ENCODE data around the gene ZNF615. TPM values are rescaled to one million over a fixed set of nuclear protein-coding genes. Genes with fewer than 3 reads are reported as not detected.
"Not testable (repeated sequence)": the region's sequence is repeated elsewhere in the genome, so short reads cannot be mapped to it uniquely, and the experiment has no call there.

The ZNF615 gene
- total RNA-seq, 3 donors from 2014 or later (not counting 1 experiment from before 2014, with no cell fraction given) = 15.4 to 26.3 (median 19.9) TPM

DNA sequence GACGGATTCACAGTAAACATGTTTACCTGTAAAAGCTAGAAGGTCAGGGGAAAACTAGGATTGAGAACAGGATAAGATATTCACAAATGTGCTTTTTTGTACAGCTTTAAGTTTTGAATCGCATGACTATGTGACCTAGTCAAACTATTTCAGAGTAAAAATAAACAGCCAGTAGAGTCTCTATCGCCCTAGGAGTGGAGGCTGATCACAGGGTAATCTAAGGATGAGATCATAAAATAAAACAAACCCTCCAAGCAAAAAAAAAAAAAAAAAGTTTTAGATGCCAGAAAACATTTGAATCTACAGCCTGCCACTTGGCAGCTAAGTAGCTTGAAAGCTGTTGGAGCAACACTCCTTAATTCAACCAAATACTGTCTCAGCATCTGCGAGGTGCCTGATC is 48.2 kb downstream of the ZNF615 start:
- no peak overlapping the region for H3K27ac Mint-ChIP-seq
- Histone ChIP-seq H3K36me3 (ENCODE audit: control insufficient read depth, insufficient read depth, low read length) (peaks cover 2% of the 10 kb centered on the region), H3K27me3 (ENCODE audit: control insufficient read depth, insufficient read depth, low read length) (no peaks in the 10 kb centered on the region), H3K4me3 (ENCODE audit: low read length) (no peak overlapping the region), H3K4me1 (ENCODE audit: control insufficient read depth, insufficient read depth, low read length) (no peaks in the 10 kb centered on the region), H3K9me3 (ENCODE audit: control insufficient read depth, insufficient read depth, low read length) (peaks cover 63% of the 10 kb centered on the region), H3K27ac (ENCODE audit: low read length) (no peak overlapping the region)
- H3K4me1 Mint-ChIP-seq = no peaks in the 10 kb centered on the region
- DNase-seq (no peak), ATAC-seq (no peak)
- TF ChIP-seq, protein P1, sequence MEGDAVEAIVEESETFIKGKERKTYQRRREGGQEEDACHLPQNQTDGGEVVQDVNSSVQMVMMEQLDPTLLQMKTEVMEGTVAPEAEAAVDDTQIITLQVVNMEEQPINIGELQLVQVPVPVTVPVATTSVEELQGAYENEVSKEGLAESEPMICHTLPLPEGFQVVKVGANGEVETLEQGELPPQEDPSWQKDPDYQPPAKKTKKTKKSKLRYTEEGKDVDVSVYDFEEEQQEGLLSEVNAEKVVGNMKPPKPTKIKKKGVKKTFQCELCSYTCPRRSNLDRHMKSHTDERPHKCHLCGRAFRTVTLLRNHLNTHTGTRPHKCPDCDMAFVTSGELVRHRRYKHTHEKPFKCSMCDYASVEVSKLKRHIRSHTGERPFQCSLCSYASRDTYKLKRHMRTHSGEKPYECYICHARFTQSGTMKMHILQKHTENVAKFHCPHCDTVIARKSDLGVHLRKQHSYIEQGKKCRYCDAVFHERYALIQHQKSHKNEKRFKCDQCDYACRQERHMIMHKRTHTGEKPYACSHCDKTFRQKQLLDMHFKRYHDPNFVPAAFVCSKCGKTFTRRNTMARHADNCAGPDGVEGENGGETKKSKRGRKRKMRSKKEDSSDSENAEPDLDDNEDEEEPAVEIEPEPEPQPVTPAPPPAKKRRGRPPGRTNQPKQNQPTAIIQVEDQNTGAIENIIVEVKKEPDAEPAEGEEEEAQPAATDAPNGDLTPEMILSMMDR (IDR thresholded peaks at IDR 0.05) = no peak
- intact Hi-C loops (cut with micrococcal nuclease) = no loop called here
- peaks cover 18 to 40% of the 10 kb centered on the region in 2 donors for H3K9me3 Mint-ChIP-seq
- 100% methylated on average over 2 of the region's 4 CpGs for WGBS (ENCODE audit: insufficient coverage)
- H3K27me3 Mint-ChIP-seq (ENCODE audit: low read depth in 2 of 2) = no peaks in the 10 kb centered on the region
- H3K4me3 Mint-ChIP-seq = no peak overlapping the region
- peaks cover 53% of the 10 kb centered on the region for H3K36me3 Mint-ChIP-seq

DNA sequence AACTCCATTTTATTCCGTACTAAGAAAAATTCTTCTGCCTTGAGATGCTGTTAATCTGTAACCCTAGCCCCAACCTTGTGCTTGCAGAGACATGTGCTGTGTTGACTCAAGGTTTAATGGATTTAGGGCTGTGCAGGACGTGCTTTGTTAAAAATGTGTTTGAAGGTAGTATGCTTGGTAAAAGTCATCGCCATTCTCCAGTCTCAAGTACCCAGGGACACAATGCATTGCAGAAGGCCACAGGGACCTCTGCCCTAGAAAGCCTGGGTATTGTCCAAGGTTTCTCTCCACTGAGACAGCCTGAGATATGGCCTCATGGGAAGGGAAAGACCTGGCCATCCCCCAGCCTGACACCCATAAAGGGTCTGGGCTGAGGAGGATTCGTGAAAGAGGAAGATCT is 50.2 kb downstream of the ZNF615 start:
- H3K9me3 ChIP-seq (ENCODE audit: control insufficient read depth, insufficient read depth, low read length) = peaks cover 55% of the 10 kb centered on the region
- DNase-seq; H3K27ac Mint-ChIP-seq; H3K4me3 Mint-ChIP-seq; H3K27ac ChIP-seq (ENCODE audit: low read length); H3K4me1 Mint-ChIP-seq; H3K4me1 ChIP-seq (ENCODE audit: control insufficient read depth, insufficient read depth, low read length); H3K36me3 ChIP-seq (ENCODE audit: control insufficient read depth, insufficient read depth, low read length); H3K27me3 ChIP-seq (ENCODE audit: control insufficient read depth, insufficient read depth, low read length); ATAC-seq; H3K4me3 ChIP-seq (ENCODE audit: low read length); H3K27me3 Mint-ChIP-seq (ENCODE audit: low read depth in 2 of 2); intact Hi-C loops (cut with micrococcal nuclease): not testable (repeated sequence)
- peaks cover 49% of the 10 kb centered on the region for H3K36me3 Mint-ChIP-seq
- peaks cover 12 to 36% of the 10 kb centered on the region in 2 donors for H3K9me3 Mint-ChIP-seq
- 90% methylated on average over 2 of the region's 4 CpGs for WGBS (ENCODE audit: insufficient coverage)

GRCh38 chr19:51948975-51949374 is 59.0 kb downstream of the ZNF615 start:
- Mint-ChIP-seq H3K36me3 (peaks cover 68% of the 10 kb centered on the region), H3K27me3 (ENCODE audit: low read depth in 2 of 2) (no peaks in the 10 kb centered on the region), H3K4me3 (peak overlapping the region; percentile 9), H3K27ac (no peak overlapping the region), H3K9me3 (peaks cover 9 to 45% of the 10 kb centered on the region in 2 donors), H3K4me1 (no peaks in the 10 kb centered on the region)
- DNase-seq = no peak
- H3K27me3 ChIP-seq (ENCODE audit: control insufficient read depth, insufficient read depth, low read length) = no peaks in the 10 kb centered on the region
- 24% methylated on average over 25 of the region's 25 CpGs for WGBS (ENCODE audit: insufficient coverage)
- H3K36me3 ChIP-seq (ENCODE audit: control insufficient read depth, insufficient read depth, low read length) = peaks cover 9% of the 10 kb centered on the region
- H3K4me1 ChIP-seq (ENCODE audit: control insufficient read depth, insufficient read depth, low read length) = no peaks in the 10 kb centered on the region
- no peak for ATAC-seq
- H3K27ac ChIP-seq (ENCODE audit: low read length) = no peak overlapping the region
- intact Hi-C loops (cut with micrococcal nuclease) = loop anchor here (10.0 kb wide), 1 partner anchor 64 kb away; the partner anchor contains the start of gene ZNF577
- TF ChIP-seq, protein P1 (IDR thresholded peaks at IDR 0.05) = no peak
- H3K4me3 ChIP-seq (ENCODE audit: low read length) = no peak overlapping the region
- peaks cover 55% of the 10 kb centered on the region for H3K9me3 ChIP-seq (ENCODE audit: control insufficient read depth, insufficient read depth, low read length)

- intact Hi-C loops (cut with micrococcal nuclease) = loop anchor here (10.0 kb wide), 1 partner anchor 62 kb away; the partner anchor contains the start of gene ZNF577
- no peak for ATAC-seq
- TF ChIP-seq, protein P1 (IDR thresholded peaks at IDR 0.05) = no peak
- no peaks in the 10 kb centered on the region for H3K4me1 ChIP-seq (ENCODE audit: control insufficient read depth, insufficient read depth, low read length)
- H3K27ac Mint-ChIP-seq = no peak overlapping the region
- no peaks in the 10 kb centered on the region for H3K27me3 ChIP-seq (ENCODE audit: control insufficient read depth, insufficient read depth, low read length)
- no peak overlapping the region for H3K4me3 ChIP-seq (ENCODE audit: low read length)
- H3K27ac ChIP-seq (ENCODE audit: low read length) = no peak overlapping the region
- H3K4me3 Mint-ChIP-seq = no peak overlapping the region
- H3K9me3 ChIP-seq (ENCODE audit: control insufficient read depth, insufficient read depth, low read length) = peaks cover 67% of the 10 kb centered on the region
- peaks cover 82% of the 10 kb centered on the region for H3K36me3 Mint-ChIP-seq
- no CpG with 5 or more reads among the region's 1 CpG for WGBS (ENCODE audit: insufficient coverage)
- H3K4me1 Mint-ChIP-seq = no peaks in the 10 kb centered on the region
- peaks cover 14 to 56% of the 10 kb centered on the region in 2 donors for H3K9me3 Mint-ChIP-seq
- no peak for DNase-seq
- H3K27me3 Mint-ChIP-seq (ENCODE audit: low read depth in 2 of 2) = no peaks in the 10 kb centered on the region
- peaks cover 33% of the 10 kb centered on the region for H3K36me3 ChIP-seq (ENCODE audit: control insufficient read depth, insufficient read depth, low read length)
These were observed 61.4 kb downstream of the ZNF615 start for GRCh38 chr19:51946602-51947001.
